ENCODE results near the gene CDK1.

CDK1 gene

GRCh38 chr10:60795465-60796202 is 17.4 kb downstream of the CDK1 start:
- H3K4me3 ChIP-seq (ENCODE audit: low read depth, low read length): no peak overlapping the region
- TF ChIP-seq MYC (IDR thresholded peaks at IDR 0.05; ENCODE audit: low read depth, low read length) (no peak), MAX (IDR thresholded peaks at IDR 0.05; ENCODE audit: low read depth, low read length) (no peak), POLR2A (IDR thresholded peaks at IDR 0.05; ENCODE audit: extremely low read depth, insufficient read length) (no peak), CTCF (IDR thresholded peaks at IDR 0.05; ENCODE audit: low read depth, low read length) (no peak)
- no peak for DNase-seq (ENCODE audit: low read depth)

- H3K4me3 ChIP-seq (ENCODE audit: low read depth, low read length): no peak overlapping the region
These were observed 18.2 kb downstream of the CDK1 start for GRCh38 chr10:60796481-60796880.

GRCh38 chr10:60797200-60797599 is 18.9 kb downstream of the CDK1 start:
- H3K4me3 ChIP-seq (ENCODE audit: low read depth, low read length): no peak overlapping the region
- no peak for DNase-seq (ENCODE audit: low read depth)
- TF ChIP-seq CTCF (IDR thresholded peaks at IDR 0.05; ENCODE audit: low read depth, low read length): no peak
- TF ChIP-seq MYC (IDR thresholded peaks at IDR 0.05; ENCODE audit: low read depth, low read length): no peak

More at GRCh38 chr10:60796481-60796880, 18.2 kb downstream of the CDK1 start:
- no peak for TF ChIP-seq MAX (IDR thresholded peaks at IDR 0.05; ENCODE audit: low read depth, low read length)
- no peak for TF ChIP-seq CTCF (IDR thresholded peaks at IDR 0.05; ENCODE audit: low read depth, low read length)
- TF ChIP-seq MYC (IDR thresholded peaks at IDR 0.05; ENCODE audit: low read depth, low read length): no peak
- no peak for TF ChIP-seq POLR2A (IDR thresholded peaks at IDR 0.05; ENCODE audit: extremely low read depth, insufficient read length)
- DNase-seq (ENCODE audit: low read depth): no peak

GRCh38 chr10:60798031-60798430 is 19.8 kb downstream of the CDK1 start:
- TF ChIP-seq POLR2A (IDR thresholded peaks at IDR 0.05; ENCODE audit: extremely low read depth, insufficient read length): no peak
- TF ChIP-seq MYC (IDR thresholded peaks at IDR 0.05; ENCODE audit: low read depth, low read length): no peak
- no peak for TF ChIP-seq CTCF (IDR thresholded peaks at IDR 0.05; ENCODE audit: low read depth, low read length)
- TF ChIP-seq MAX (IDR thresholded peaks at IDR 0.05; ENCODE audit: low read depth, low read length): no peak
- no peak for DNase-seq (ENCODE audit: low read depth)
- no peak overlapping the region for H3K4me3 ChIP-seq (ENCODE audit: low read depth, low read length)

GRCh38 chr10:60798870-60799269 is 20.6 kb downstream of the CDK1 start:
- DNase-seq (ENCODE audit: low read depth): no peak
- TF ChIP-seq MAX (IDR thresholded peaks at IDR 0.05; ENCODE audit: low read depth, low read length) (no peak), POLR2A (IDR thresholded peaks at IDR 0.05; ENCODE audit: extremely low read depth, insufficient read length) (no peak), CTCF (IDR thresholded peaks at IDR 0.05; ENCODE audit: low read depth, low read length) (no peak), MYC (IDR thresholded peaks at IDR 0.05; ENCODE audit: low read depth, low read length) (no peak)
- no peak overlapping the region for H3K4me3 ChIP-seq (ENCODE audit: low read depth, low read length)

All from NB4 (cell line).